Activated CD8-positive, alpha-beta memory T cell treated with anti-CD3 and anti-CD28 coated beads, Interleukin-2, amount 50 U/mL, for 1 hour (primary cell): Measurements from ENCODE around the gene LIMA1.

ENCODE experiments used
- DNase-seq: peaks from one replicate; pipeline ENCODE4 v3.0.0-alpha.2; 2020; ENCODE audit errors: extremely low read depth

LIMA1 gene

DNA sequence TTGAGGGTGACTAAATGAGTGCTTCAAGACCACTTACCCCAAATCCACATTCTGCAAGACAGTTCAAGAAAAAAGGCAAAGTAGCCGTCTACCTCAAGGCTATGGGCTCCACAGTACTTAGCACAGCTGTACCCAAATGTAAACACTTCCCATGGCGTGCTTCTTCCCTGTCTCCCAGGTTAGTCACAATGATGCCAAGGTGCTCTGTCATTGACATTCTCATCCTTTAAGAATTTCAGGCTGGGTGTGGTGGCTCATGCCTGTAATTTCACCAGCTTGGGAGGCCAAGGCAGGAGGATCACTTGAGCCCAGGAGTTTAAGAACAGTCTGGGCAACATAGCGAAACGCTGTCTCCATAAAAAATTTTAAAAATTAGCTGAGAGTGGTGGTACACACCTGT, 64.9 kb downstream of the LIMA1 start:
- DNase-seq = no peak

GRCh38 chr12:50217202-50217601, 66.1 kb downstream of the LIMA1 start:
- DNase-seq = no peak

GRCh38 chr12:50215033-50215432, 68.3 kb downstream of the LIMA1 start:
- DNase-seq = no peak

DNA sequence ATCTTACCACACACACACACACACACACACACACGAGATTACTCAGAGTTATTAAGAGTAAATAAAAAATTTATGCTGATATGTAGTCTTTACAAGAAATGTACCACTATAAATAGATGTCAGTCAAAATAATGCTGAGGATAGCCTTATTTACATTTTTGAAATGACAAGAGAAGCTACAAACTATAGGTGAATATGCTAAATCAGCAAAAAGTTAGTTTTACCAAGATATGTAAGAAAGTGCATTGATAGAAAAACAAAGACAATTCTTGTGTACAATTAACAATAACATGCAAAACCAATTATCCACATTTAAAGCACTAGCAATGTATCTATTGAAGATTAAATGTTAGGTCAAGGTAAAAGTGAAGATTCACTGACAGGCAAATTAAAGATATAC, 69.3 kb downstream of the LIMA1 start:
- DNase-seq = no peak

- DNase-seq = no peak
Measured at GRCh38 chr12:50213439-50213838, 69.9 kb downstream of the LIMA1 start.

- no peak for DNase-seq
Measured at GRCh38 chr12:50212071-50212467, 71.3 kb downstream of the LIMA1 start.

DNA sequence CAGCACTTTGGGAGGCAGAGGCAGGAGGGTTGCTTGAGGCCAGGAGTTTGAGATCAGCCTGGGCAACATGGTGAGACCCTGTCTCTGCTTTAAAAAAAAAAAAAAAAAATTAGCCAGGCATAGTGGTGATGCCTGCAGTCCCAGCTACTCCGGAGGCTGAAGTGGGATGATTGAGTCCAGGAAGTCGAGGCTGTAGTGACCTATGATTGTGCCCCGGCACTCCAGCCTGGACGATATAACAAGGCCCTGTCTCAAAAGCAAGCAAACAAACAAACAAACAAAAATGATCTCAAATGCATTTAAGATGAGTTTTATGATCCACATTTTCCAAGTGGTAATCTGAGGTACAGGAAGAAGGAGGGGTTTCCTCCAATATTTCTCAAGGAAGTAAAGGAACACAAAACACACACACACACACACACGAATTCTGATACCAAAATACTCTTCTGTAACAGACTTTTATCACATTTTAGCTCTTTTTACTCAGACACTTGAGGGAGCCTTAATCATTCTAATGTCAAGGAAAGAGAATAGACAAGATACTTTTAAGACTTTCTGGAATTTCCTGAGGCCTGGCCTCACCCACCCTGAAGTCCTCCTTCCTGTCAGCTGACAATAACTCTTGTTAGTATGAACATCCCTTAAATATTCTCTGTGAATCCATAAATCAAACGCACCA, 71.8 kb downstream of the LIMA1 start:
- DNase-seq = no peak

DNA sequence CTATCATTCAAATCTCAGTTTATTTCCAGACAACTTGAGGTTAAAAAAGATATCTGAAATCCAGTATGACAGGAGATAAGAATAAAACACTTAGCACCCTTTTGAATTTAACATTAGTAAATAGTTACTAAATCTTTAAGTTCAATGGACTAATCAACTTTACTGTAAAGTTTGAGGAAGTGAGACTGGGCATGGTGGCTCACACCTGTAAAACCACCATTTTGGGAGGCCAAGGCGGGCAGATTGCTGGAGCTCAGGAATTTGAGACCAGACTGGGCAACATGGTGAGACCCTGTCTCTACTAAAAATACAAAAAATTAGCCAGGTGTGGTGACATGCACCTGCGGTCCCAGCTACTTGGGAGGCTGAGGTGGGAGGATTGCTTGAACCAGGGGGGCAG, 75.9 kb downstream of the LIMA1 start:
- no peak for DNase-seq

DNA sequence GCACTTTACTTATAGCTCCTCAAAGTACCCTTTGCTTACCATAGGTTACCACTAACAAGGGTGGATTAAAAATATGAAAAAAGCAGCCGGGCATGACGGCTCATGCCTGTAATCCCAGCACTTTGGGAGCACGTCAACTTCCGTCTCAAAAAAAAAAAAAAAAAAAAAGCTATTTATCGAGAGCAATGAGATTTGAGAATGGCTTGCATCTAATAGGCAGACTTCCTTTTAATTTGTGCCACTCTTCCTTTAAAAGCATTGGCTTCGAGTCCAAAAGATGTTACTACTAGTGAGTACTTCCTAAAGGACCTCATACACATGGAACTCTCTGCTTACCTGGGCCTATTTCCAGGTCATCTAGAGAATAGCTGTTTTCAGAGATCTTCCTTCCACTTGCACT, 77.7 kb downstream of the LIMA1 start:
- no peak for DNase-seq

DNA sequence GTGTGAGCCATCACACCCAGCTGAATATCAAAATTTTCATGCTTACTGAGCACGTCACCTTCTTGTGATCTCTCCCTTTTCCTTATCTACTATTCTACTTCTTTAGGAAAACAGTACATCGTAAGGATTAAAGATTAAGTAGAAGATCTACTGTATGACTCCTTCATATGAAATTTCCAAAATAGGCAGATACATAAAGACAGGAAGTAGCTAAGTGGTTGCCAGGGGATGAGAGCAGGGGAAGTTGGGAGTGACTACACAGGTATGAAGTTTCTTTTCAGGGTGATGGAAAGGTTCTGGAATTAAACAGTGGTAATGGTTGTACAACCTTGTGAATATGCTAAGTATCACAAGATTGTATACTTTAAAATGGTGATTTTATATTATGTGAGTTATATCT, 79.6 kb downstream of the LIMA1 start:
- no peak for DNase-seq

GRCh38 chr12:50201987-50202521, 81.3 kb downstream of the LIMA1 start:
- DNase-seq = no peak

GRCh38 chr12:50200552-50201273, 82.6 kb downstream of the LIMA1 start:
- no peak for DNase-seq

GRCh38 chr12:50198829-50199228, 84.5 kb downstream of the LIMA1 start:
- DNase-seq = no peak

GRCh38 chr12:50197297-50197727, 86.0 kb downstream of the LIMA1 start:
- no peak for DNase-seq

DNA sequence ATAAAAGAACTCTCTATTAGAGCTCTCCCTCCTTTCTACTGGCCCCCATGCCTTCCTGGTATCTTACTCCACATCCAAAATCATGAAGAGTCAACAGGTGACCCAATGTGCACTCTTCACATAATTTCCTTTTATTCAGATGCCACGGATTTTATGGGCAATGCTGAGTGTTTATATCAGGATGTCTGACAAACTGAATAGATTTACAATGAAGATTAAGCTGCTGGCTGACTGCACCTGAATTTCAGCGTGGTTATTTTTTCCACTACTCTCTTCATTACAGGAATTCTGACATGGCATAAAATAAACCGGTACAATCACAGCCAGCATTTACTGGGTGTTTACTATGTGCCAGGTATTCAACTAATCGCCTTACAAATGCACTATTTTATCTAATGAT, 86.8 kb downstream of the LIMA1 start:
- DNase-seq = no peak

- no peak for DNase-seq
Measured at GRCh38 chr12:50195832-50196231, 87.5 kb downstream of the LIMA1 start.

DNA sequence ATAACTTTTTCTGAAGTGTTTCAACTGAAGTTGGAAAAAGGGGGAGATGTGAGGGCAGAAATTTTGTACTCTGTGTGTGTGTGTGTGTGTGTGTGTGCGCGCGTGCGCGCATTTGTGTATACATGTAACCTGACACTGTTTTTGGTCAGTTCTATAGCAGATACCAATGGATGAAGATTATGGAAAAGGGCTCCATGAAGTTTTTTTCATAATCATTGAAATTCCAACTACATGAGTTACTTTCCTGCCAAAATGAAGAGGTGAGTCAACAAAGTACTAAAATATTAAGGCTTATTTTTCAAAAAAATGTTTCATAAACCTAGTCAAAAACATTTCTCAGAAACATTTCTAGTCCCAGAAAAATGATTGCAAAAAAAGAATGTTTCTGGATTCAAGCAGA, 90.4 kb downstream of the LIMA1 start:
- DNase-seq = no peak

DNA sequence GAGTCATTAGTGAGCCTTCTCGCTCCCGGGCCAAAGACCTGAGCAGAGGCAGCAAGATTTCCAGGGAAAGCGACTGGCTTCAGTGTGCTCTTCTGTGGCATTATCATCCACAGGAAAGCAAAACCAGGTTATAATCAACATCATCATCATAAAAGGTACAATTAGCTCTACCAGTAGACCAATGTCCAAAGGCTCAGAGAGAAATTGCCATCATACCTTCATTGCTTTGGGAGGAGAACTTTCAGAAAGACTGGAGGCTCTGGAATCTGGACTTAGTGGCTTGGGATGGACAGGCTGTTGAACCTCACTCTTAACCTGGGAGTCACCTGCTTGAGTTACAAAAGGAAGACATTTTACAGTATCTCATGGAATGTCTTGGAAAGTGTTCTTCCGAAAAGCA, 91.1 kb downstream of the LIMA1 start:
- no peak for DNase-seq

DNA sequence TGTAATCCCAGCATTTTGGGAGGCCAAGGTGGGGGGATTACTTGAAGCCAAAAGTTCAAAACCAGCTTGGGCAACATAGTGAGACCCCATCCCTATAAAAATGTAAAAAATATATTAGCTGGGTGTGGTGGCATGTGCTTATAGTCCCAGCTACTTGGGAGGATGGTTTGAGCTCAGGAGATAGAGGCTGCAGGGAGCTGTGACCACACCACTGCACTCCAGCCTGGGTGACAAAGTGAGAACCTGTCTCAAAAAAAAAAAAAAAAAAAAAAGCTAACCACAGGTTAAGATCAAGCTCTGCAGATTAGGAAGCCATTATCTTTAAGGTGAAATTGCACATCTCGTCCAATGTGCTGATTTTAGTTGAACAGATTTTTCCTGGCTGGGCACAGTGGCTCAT, 92.5 kb downstream of the LIMA1 start:
- no peak for DNase-seq

- DNase-seq = no peak
Measured at GRCh38 chr12:50188875-50189575, 94.3 kb downstream of the LIMA1 start.

DNA sequence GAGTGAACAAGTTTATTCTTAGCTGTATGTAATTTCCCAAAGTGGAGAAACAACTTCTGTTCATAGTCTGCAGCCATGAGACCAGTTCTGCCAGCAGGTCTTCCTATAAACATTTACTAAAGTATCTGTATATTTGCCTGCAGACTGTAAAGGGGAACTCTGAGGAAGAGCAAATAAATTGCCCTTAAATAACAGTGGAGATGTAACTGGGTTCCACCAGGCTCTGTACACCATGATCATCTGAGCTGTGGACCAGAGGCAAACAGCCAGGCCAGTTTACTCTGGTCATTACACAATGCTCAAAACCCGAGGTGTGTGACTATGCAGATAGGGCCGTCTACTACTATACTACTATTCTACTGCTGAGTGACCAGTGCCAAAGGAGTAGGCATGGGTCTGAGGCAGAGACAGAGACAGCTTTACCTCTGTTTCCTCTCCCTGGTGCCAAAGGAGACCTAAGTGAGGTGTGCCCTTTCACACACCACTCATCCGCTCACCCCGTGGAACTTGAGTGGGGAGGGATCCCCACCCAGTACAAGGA, 95.0 kb downstream of the LIMA1 start:
- no peak for DNase-seq

GRCh38 chr12:50187084-50187900, 96.0 kb downstream of the LIMA1 start:
- DNase-seq = no peak
